WERI-Rb-1 (cell line): ENCODE data around the gene NKX2-2.

Source experiments
- DNase-seq: peaks from one replicate; pipeline ENCODE4 v3.0.0-alpha.2; 2020
- H3K27ac ChIP-seq: fragments of 250-450 bp; sonication (Bioruptor Pico); 2 replicates; pipeline ENCODE4 v1.5.1; 2020; ENCODE audit warnings: mild to moderate bottlenecking, moderate library complexity
- H3K27me3 ChIP-seq: fragments of 250-450 bp; sonication (Bioruptor Pico); 2 replicates; pipeline ENCODE4 v1.5.1; 2021; ENCODE audit warnings: mild to moderate bottlenecking, low read depth, moderate library complexity; ENCODE audit not compliant: insufficient read depth, severe bottlenecking
- H3K36me3 ChIP-seq: fragments of 250-450 bp; sonication (Bioruptor Pico); 2 replicates; pipeline ENCODE4 v1.5.1; 2020; ENCODE audit warnings: mild to moderate bottlenecking, moderate library complexity
- H3K4me3 ChIP-seq: 2 replicates; pipeline ENCODE4 v1.5.1; 2011; ENCODE audit warnings: low read depth, mild to moderate bottlenecking, control low read depth, low read length
- H3K9me3 ChIP-seq: fragments of 250-450 bp; sonication (Bioruptor Pico); 2 replicates; pipeline ENCODE4 v1.5.1; 2021; ENCODE audit warnings: mild to moderate bottlenecking, moderate library complexity; ENCODE audit not compliant: severe bottlenecking
- TF ChIP-seq, protein P1 (sequence below): IDR thresholded peaks from 2 replicates; pipeline ENCODE4 v1.5.1; 2011; ENCODE audit warnings: low read depth, mild to moderate bottlenecking, control low read depth, inconsistent platforms, low read length

The NKX2-2 gene

GRCh38 chr20:21512634-21513180 lies 1.2 kb downstream of the NKX2-2 start:
- no peaks in the 10 kb centered on the region for H3K36me3 ChIP-seq
- H3K9me3 ChIP-seq, result peaks cover 29% of the 10 kb centered on the region
- peaks cover 83% of the 10 kb centered on the region for H3K27me3 ChIP-seq
- DNase-seq, result no peak
- no peak overlapping the region for H3K27ac ChIP-seq
- no peak overlapping the region for H3K4me3 ChIP-seq
- TF ChIP-seq, protein P1, sequence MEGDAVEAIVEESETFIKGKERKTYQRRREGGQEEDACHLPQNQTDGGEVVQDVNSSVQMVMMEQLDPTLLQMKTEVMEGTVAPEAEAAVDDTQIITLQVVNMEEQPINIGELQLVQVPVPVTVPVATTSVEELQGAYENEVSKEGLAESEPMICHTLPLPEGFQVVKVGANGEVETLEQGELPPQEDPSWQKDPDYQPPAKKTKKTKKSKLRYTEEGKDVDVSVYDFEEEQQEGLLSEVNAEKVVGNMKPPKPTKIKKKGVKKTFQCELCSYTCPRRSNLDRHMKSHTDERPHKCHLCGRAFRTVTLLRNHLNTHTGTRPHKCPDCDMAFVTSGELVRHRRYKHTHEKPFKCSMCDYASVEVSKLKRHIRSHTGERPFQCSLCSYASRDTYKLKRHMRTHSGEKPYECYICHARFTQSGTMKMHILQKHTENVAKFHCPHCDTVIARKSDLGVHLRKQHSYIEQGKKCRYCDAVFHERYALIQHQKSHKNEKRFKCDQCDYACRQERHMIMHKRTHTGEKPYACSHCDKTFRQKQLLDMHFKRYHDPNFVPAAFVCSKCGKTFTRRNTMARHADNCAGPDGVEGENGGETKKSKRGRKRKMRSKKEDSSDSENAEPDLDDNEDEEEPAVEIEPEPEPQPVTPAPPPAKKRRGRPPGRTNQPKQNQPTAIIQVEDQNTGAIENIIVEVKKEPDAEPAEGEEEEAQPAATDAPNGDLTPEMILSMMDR, result no peak

GRCh38 chr20:21511850-21512633 lies 1.8 kb downstream of the NKX2-2 start:
- Histone ChIP-seq H3K4me3 (no peak overlapping the region), H3K27me3 (peaks cover 83% of the 10 kb centered on the region), H3K27ac (no peak overlapping the region), H3K9me3 (peaks cover 29% of the 10 kb centered on the region), H3K36me3 (no peaks in the 10 kb centered on the region)
- DNase-seq, result no peak
- TF ChIP-seq, protein P1, result no peak

DNA sequence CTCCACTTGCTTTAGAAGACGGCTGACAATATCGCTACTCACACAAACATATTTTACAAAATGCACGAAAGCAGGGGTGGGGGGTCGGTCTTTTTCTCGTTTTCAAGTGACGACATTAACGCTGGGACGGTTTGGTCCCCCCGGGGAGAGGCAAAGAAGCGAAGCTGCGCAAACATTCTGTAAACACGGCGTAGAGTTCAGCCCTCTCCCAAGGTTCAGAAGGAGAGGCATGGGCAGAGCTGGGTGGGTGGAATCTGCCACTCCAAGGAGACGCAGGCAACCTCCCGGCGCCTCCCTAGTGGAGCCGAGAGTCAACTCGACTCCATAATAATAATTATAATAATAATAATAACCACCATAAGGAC lies 2.4 kb downstream of the NKX2-2 start:
- TF ChIP-seq, protein P1, result no peak
- no peaks in the 10 kb centered on the region for H3K36me3 ChIP-seq
- peaks cover 34% of the 10 kb centered on the region for H3K9me3 ChIP-seq
- no peak for DNase-seq
- H3K27me3 ChIP-seq, result peaks cover 83% of the 10 kb centered on the region
- no peak overlapping the region for H3K4me3 ChIP-seq
- no peak overlapping the region for H3K27ac ChIP-seq

DNA sequence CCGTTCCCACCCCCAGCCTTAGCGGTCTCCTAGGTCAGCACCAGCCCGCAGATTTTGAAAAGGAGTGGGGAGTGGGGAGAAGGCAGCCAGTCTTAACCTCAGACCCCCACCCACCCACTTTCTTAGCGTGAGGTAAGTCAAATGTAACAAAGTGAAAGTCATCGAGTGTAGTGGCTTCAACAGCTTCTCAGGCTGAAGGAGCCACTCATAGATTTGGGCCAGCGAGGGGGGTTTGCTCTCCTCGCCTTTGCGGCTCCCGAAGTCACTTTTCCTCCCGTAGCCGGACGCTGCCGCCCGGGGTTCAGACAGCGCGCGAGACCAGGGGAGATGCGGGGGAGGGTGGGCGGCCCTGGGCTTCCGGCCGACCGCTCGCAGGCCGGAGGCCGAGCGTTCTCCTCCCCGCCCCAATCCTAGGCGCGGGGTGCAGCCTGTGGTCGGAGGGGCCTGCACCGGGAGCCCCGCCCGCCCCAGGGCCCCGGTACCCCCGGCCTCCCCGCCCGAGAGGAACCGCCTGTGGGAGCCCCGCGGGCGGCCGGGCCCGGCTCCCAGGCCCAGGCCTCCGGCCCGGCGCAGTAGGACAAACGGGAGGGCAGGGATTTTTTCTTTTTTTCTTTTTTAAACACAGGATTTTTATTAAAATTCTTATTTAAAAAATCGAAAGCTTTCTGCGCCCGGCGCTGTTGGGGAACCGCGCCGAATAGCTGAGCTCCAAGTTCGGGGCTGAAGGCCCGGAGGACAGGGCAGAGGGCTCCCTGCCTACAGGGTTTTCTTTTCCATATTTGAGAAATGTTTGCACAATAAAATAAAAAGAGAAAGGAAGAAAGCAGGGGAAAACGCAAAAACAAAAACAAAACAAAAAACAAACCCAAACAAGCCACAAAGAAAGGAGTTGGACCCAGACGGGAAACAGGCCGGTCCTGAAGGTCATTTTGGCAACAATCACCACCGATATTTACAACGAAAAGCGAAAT lies 3.2 kb downstream of the NKX2-2 start:
- no peak overlapping the region for H3K27ac ChIP-seq
- H3K4me3 ChIP-seq, result no peak overlapping the region
- peaks cover 41% of the 10 kb centered on the region for H3K9me3 ChIP-seq
- peaks cover 84% of the 10 kb centered on the region for H3K27me3 ChIP-seq
- no peaks in the 10 kb centered on the region for H3K36me3 ChIP-seq
- no peak for DNase-seq
- TF ChIP-seq, protein P1, result no peak

GRCh38 chr20:21509597-21510371 lies 4.1 kb downstream of the NKX2-2 start:
- no peak overlapping the region for H3K27ac ChIP-seq
- H3K36me3 ChIP-seq, result no peaks in the 10 kb centered on the region
- H3K4me3 ChIP-seq, result no peak overlapping the region
- DNase-seq, result no peak
- TF ChIP-seq, protein P1, result no peak
- peaks cover 88% of the 10 kb centered on the region for H3K27me3 ChIP-seq
- H3K9me3 ChIP-seq, result peaks cover 42% of the 10 kb centered on the region
